ENCODE measurements around the gene HAUS1. TPM values are rescaled to one million over a fixed set of nuclear protein-coding genes. Genes with fewer than 3 reads are reported as not detected.
"Not testable (repeated sequence)": the region's sequence is repeated elsewhere in the genome, so short reads cannot be mapped to it uniquely, and the experiment has no call there.

HAUS1 gene
- total and polyA plus RNA-seq, 4 experiments from 2014 or later: 23.2 to 82.6 (median 31.5) TPM

GRCh38 chr18:46098616-46098933, 5.6 kb upstream of the HAUS1 start:
- Histone ChIP-seq H3K36me3 (ENCODE audit: insufficient read depth, low read length) (peaks cover 7% of the 10 kb centered on the region), H3K4me1 (ENCODE audit: insufficient read depth, low read length) (peaks cover 42% of the 10 kb centered on the region), H3K4me3 (ENCODE audit: low read length in 2 of 2) (peak overlapping the region; percentile 39 to 95), H3K27me3 (ENCODE audit: insufficient read depth, low read length) (no peaks in the 10 kb centered on the region), H3K9me3 (ENCODE audit: control insufficient read depth in 1 of 2, low read length in 2 of 2) (no peaks in the 10 kb centered on the region), H3K27ac (ENCODE audit: low read depth, low read length) (peak overlapping the region; percentile 93)
- Mint-ChIP-seq H3K27ac (peak overlapping the region; percentile 94 to 99 (median 98)), H3K4me3 (peak overlapping the region; percentile 92 to 99 (median 98)), H3K36me3 (peaks cover 11 to 27% of the 10 kb centered on the region in 2 donors), H3K9me3 (no peaks in the 10 kb centered on the region), H3K27me3 (no peaks in the 10 kb centered on the region), H3K4me1 (peaks cover 14 to 40% (median 25%) of the 10 kb centered on the region in 4 donors)
- POLR2A ChIA-PET (ENCODE audit: partially characterized antibody): interaction anchor here (0.6 to 1.9 kb wide), 7 partner anchors 8 to 418 kb away, joined by 3 to 6 read pairs (median 4); a partner anchor contains a TSS
- no peak for DNase-seq
- CTCF ChIA-PET (ENCODE audit: partially characterized antibody): interaction anchor here (0.7 to 2.9 kb wide), 5 partner anchors 25 to 219 kb away, joined by 3 to 15 read pairs (median 4); a partner anchor contains a TSS
- intact Hi-C loops (cut with micrococcal nuclease): loop anchor here (1.0 to 5.0 kb wide), 3 partner anchors 75 to 1834 kb away; partner anchors contain the start of gene SMAD2

GRCh38 chr18:46099463-46099862, 4.7 kb upstream of the HAUS1 start:
- intact Hi-C loops (cut with micrococcal nuclease): loop anchor here (5.0 kb wide), 1 partner anchor 1833 kb away; the partner anchor contains the start of gene SMAD2

GRCh38 chr18:46109386-46109785, 5.2 kb downstream of the HAUS1 start:
- Histone ChIP-seq H3K36me3 (ENCODE audit: insufficient read depth, low read length) (peaks cover 14% of the 10 kb centered on the region), H3K4me1 (ENCODE audit: insufficient read depth, low read length) (peaks cover 13% of the 10 kb centered on the region), H3K27me3 (ENCODE audit: insufficient read depth, low read length) (no peaks in the 10 kb centered on the region), H3K9me3 (ENCODE audit: control insufficient read depth in 1 of 2, low read length in 2 of 2) (no peaks in the 10 kb centered on the region), H3K27ac (ENCODE audit: low read depth, low read length) (no peak overlapping the region), H3K4me3 (ENCODE audit: low read length in 2 of 2) (no peak overlapping the region)
- ChIA-PET POLR2A (ENCODE audit: partially characterized antibody) (no interaction called here), CTCF (ENCODE audit: partially characterized antibody) (interaction anchor here (0.7 kb wide), 1 partner anchor 51 kb away, joined by 4 read pairs; no protein-coding TSS in a partner anchor)
- DNase-seq: no peak
- Mint-ChIP-seq H3K27ac (peak overlapping the region in 3 of 7 donors; percentile 2 to 64 (median 53)), H3K9me3 (no peaks in the 10 kb centered on the region), H3K4me3 (peak overlapping the region in 1 of 8 donors; percentile 15), H3K4me1 (peaks cover 15 to 25% (median 21%) of the 10 kb centered on the region in 4 donors), H3K36me3 (peaks cover 8 to 35% of the 10 kb centered on the region in 2 donors), H3K27me3 (no peaks in the 10 kb centered on the region)
- intact Hi-C loops (cut with micrococcal nuclease): no loop called here

More at GRCh38 chr18:46099463-46099862, 4.7 kb upstream of the HAUS1 start:
- Histone ChIP-seq H3K36me3 (ENCODE audit: insufficient read depth, low read length) (peaks cover 6% of the 10 kb centered on the region), H3K4me1 (ENCODE audit: insufficient read depth, low read length) (peaks cover 37% of the 10 kb centered on the region), H3K4me3 (ENCODE audit: low read length in 2 of 2) (no peak overlapping the region), H3K27me3 (ENCODE audit: insufficient read depth, low read length) (no peaks in the 10 kb centered on the region), H3K9me3 (ENCODE audit: control insufficient read depth in 1 of 2, low read length in 2 of 2) (no peaks in the 10 kb centered on the region), H3K27ac (ENCODE audit: low read depth, low read length) (no peak overlapping the region)
- peak overlapping the region in 1 of 8 donors; percentile 29 for H3K4me3 Mint-ChIP-seq
- ChIA-PET CTCF (ENCODE audit: partially characterized antibody) (interaction anchor here (2.9 kb wide), 1 partner anchor 74 kb away, joined by 15 read pairs; a partner anchor contains a TSS), POLR2A (ENCODE audit: partially characterized antibody) (no interaction called here)
- no peaks in the 10 kb centered on the region for H3K27me3 Mint-ChIP-seq
- no peaks in the 10 kb centered on the region for H3K9me3 Mint-ChIP-seq
- H3K27ac Mint-ChIP-seq: no peak overlapping the region
- peaks cover 12 to 41% (median 27%) of the 10 kb centered on the region in 4 donors for H3K4me1 Mint-ChIP-seq
- peaks cover 5 to 23% of the 10 kb centered on the region in 2 donors for H3K36me3 Mint-ChIP-seq
- no peak for DNase-seq

- Mint-ChIP-seq H3K4me3 (no peak overlapping the region), H3K27me3 (no peaks in the 10 kb centered on the region), H3K27ac (no peak overlapping the region), H3K36me3 (peaks cover 8 to 28% of the 10 kb centered on the region in 2 donors), H3K9me3 (no peaks in the 10 kb centered on the region), H3K4me1 (peaks cover 10 to 16% (median 14%) of the 10 kb centered on the region in 4 donors)
- CTCF ChIA-PET (ENCODE audit: partially characterized antibody): interaction anchor here (0.7 to 1.0 kb wide), 3 partner anchors 10 to 38 kb away, joined by 3 to 6 read pairs (median 4); no protein-coding TSS in a partner anchor
- intact Hi-C loops (cut with micrococcal nuclease): no loop called here
- no peaks in the 10 kb centered on the region for H3K27me3 ChIP-seq (ENCODE audit: insufficient read depth, low read length)
- peaks cover 21% of the 10 kb centered on the region for H3K36me3 ChIP-seq (ENCODE audit: insufficient read depth, low read length)
- DNase-seq: no peak
- H3K4me3 ChIP-seq (ENCODE audit: low read length in 2 of 2): no peak overlapping the region
- POLR2A ChIA-PET (ENCODE audit: partially characterized antibody): no interaction called here
- H3K4me1 ChIP-seq (ENCODE audit: insufficient read depth, low read length): peaks cover 7% of the 10 kb centered on the region
- H3K9me3 ChIP-seq (ENCODE audit: control insufficient read depth in 1 of 2, low read length in 2 of 2): no peaks in the 10 kb centered on the region
- no peak overlapping the region for H3K27ac ChIP-seq (ENCODE audit: low read depth, low read length)
These were observed 6.2 kb downstream of the HAUS1 start for GRCh38 chr18:46110406-46110805.

GRCh38 chr18:46113751-46114150, 9.6 kb downstream of the HAUS1 start:
- Mint-ChIP-seq H3K9me3 (no peaks in the 10 kb centered on the region), H3K4me1 (peaks cover 0 to 10% (median 5%) of the 10 kb centered on the region in 4 donors), H3K36me3 (peaks cover 14 to 36% of the 10 kb centered on the region in 2 donors), H3K27me3 (no peaks in the 10 kb centered on the region), H3K4me3 (no peak overlapping the region), H3K27ac (no peak overlapping the region)
- Histone ChIP-seq H3K9me3 (ENCODE audit: control insufficient read depth in 1 of 2, low read length in 2 of 2) (no peaks in the 10 kb centered on the region), H3K4me3 (ENCODE audit: low read length in 2 of 2) (no peak overlapping the region), H3K36me3 (ENCODE audit: insufficient read depth, low read length) (peaks cover 21% of the 10 kb centered on the region), H3K27ac (ENCODE audit: low read depth, low read length) (no peak overlapping the region), H3K27me3 (ENCODE audit: insufficient read depth, low read length) (no peaks in the 10 kb centered on the region), H3K4me1 (ENCODE audit: insufficient read depth, low read length) (no peaks in the 10 kb centered on the region)
- CTCF ChIA-PET (ENCODE audit: partially characterized antibody): no interaction called here
- intact Hi-C loops (cut with micrococcal nuclease): no loop called here
- no peak for DNase-seq
- POLR2A ChIA-PET (ENCODE audit: partially characterized antibody): no interaction called here

GRCh38 chr18:46126625-46127024, 22.4 kb downstream of the HAUS1 start:
- H3K27ac ChIP-seq (ENCODE audit: low read depth, low read length); H3K27me3 Mint-ChIP-seq; H3K4me3 ChIP-seq (ENCODE audit: low read length in 2 of 2); H3K4me1 ChIP-seq (ENCODE audit: insufficient read depth, low read length); POLR2A ChIA-PET (ENCODE audit: partially characterized antibody); H3K4me1 Mint-ChIP-seq; intact Hi-C loops (cut with micrococcal nuclease); H3K4me3 Mint-ChIP-seq; H3K27me3 ChIP-seq (ENCODE audit: insufficient read depth, low read length); DNase-seq; H3K9me3 ChIP-seq (ENCODE audit: control insufficient read depth in 1 of 2, low read length in 2 of 2); H3K9me3 Mint-ChIP-seq; H3K27ac Mint-ChIP-seq: not testable (repeated sequence)
- CTCF ChIA-PET (ENCODE audit: partially characterized antibody): interaction anchor here (0.6 kb wide), 1 partner anchor 18 kb away, joined by 3 read pairs; no protein-coding TSS in a partner anchor
- peaks cover 12% of the 10 kb centered on the region for H3K36me3 ChIP-seq (ENCODE audit: insufficient read depth, low read length)
- H3K36me3 Mint-ChIP-seq: peaks cover 27 to 49% of the 10 kb centered on the region in 2 donors

GRCh38 chr18:46130061-46130460, 25.9 kb downstream of the HAUS1 start:
- no peaks in the 10 kb centered on the region for H3K27me3 ChIP-seq (ENCODE audit: insufficient read depth, low read length)
- intact Hi-C loops (cut with micrococcal nuclease): no loop called here
- Mint-ChIP-seq H3K4me1 (no peaks in the 10 kb centered on the region), H3K27ac (peak overlapping the region in 1 of 7 donors; percentile 26), H3K4me3 (no peak overlapping the region), H3K36me3 (peaks cover 16 to 30% of the 10 kb centered on the region in 2 donors), H3K27me3 (no peaks in the 10 kb centered on the region), H3K9me3 (no peaks in the 10 kb centered on the region)
- CTCF ChIA-PET (ENCODE audit: partially characterized antibody): interaction anchor here (0.9 kb wide), 1 partner anchor 18 kb away, joined by 3 read pairs; no protein-coding TSS in a partner anchor
- no peaks in the 10 kb centered on the region for H3K4me1 ChIP-seq (ENCODE audit: insufficient read depth, low read length)
- H3K9me3 ChIP-seq (ENCODE audit: control insufficient read depth in 1 of 2, low read length in 2 of 2): no peaks in the 10 kb centered on the region
- H3K4me3 ChIP-seq (ENCODE audit: low read length in 2 of 2): no peak overlapping the region
- POLR2A ChIA-PET (ENCODE audit: partially characterized antibody): no interaction called here
- H3K36me3 ChIP-seq (ENCODE audit: insufficient read depth, low read length): peaks cover 3% of the 10 kb centered on the region
- no peak overlapping the region for H3K27ac ChIP-seq (ENCODE audit: low read depth, low read length)
- DNase-seq: no peak
